Trophoblast cell (in vitro differentiated cells and primary cell): Measurements from ENCODE around the gene POU2F1.

Source experiments
- DNase-seq, 2 donors: peaks; one replicate each; pipeline ENCODE4 v3.0.0-alpha.2; 2016
- H2AFZ ChIP-seq: 2 replicates; pipeline ENCODE4 v1.6.1; 2013; ENCODE audit warnings: low read length, moderate library complexity, mild to moderate bottlenecking; ENCODE audit not compliant: insufficient read depth, poor library complexity
- H2AK5ac ChIP-seq: 2 replicates; pipeline ENCODE4 v1.6.1; 2013; ENCODE audit warnings: mild to moderate bottlenecking, low read length
- H2BK120ac ChIP-seq: 2 replicates; pipeline ENCODE4 v1.6.1; 2013; ENCODE audit warnings: low read length, mild to moderate bottlenecking, moderate library complexity; ENCODE audit not compliant: insufficient read depth, poor library complexity
- H2BK12ac ChIP-seq: 2 replicates; pipeline ENCODE4 v1.6.1; 2013; ENCODE audit warnings: mild to moderate bottlenecking, low read length, moderate library complexity
- H2BK5ac ChIP-seq: 2 replicates; pipeline ENCODE4 v1.6.1; 2013; ENCODE audit warnings: low read length, low read depth, moderate library complexity, mild to moderate bottlenecking; ENCODE audit not compliant: poor library complexity
- H3K14ac ChIP-seq: 2 replicates; pipeline ENCODE4 v1.6.1; 2013; ENCODE audit warnings: mild to moderate bottlenecking, low read length
- H3K18ac ChIP-seq: 2 replicates; pipeline ENCODE4 v1.6.1; 2013; ENCODE audit warnings: mild to moderate bottlenecking, low read length
- H3K23ac ChIP-seq: 2 replicates; pipeline ENCODE4 v1.6.1; 2013; ENCODE audit warnings: low read length
- H3K27ac ChIP-seq: 2 replicates; pipeline ENCODE4 v1.5.1; 2013; ENCODE audit warnings: low read depth, mild to moderate bottlenecking, inconsistent platforms, low read length, moderate library complexity
- H3K27me3 ChIP-seq: 2 replicates; pipeline ENCODE4 v1.6.1; 2013; ENCODE audit warnings: inconsistent platforms, mild to moderate bottlenecking, low read length, moderate library complexity; ENCODE audit not compliant: insufficient read depth
- H3K36me3 ChIP-seq, 2 experiments: 1 replicate in 1 of 2; 2 replicates in 1 of 2; pipeline ENCODE4 v1.6.1; 2013; ENCODE audit warnings: low read length in 2 of 2, mild to moderate bottlenecking in 2 of 2, moderate library complexity in 1 of 2; ENCODE audit not compliant: insufficient read depth in 2 of 2, control insufficient read depth in 1 of 2
- H3K4ac ChIP-seq: 2 replicates; pipeline ENCODE4 v1.6.1; 2013; ENCODE audit warnings: low read depth, mild to moderate bottlenecking, low read length, moderate library complexity
- H3K4me1 ChIP-seq, 2 experiments: 1 replicate in 1 of 2; 2 replicates in 1 of 2; pipeline ENCODE4 v1.6.1; 2013; ENCODE audit warnings: low read length in 2 of 2, mild to moderate bottlenecking in 2 of 2, moderate library complexity in 1 of 2; ENCODE audit not compliant: insufficient read depth in 2 of 2, control insufficient read depth in 1 of 2
- H3K4me2 ChIP-seq: 2 replicates; pipeline ENCODE4 v1.6.1; 2013; ENCODE audit warnings: inconsistent platforms, mild to moderate bottlenecking, low read length, moderate library complexity
- H3K4me3 ChIP-seq: 2 replicates; pipeline ENCODE4 v1.5.1; 2013; ENCODE audit warnings: mild to moderate bottlenecking, low read depth, low read length, inconsistent platforms
- H3K79me1 ChIP-seq: one replicate; pipeline ENCODE4 v1.6.1; 2013; ENCODE audit warnings: low read length
- H3K79me2 ChIP-seq: 2 replicates; pipeline ENCODE4 v1.6.1; 2013; ENCODE audit warnings: low read length, mild to moderate bottlenecking; ENCODE audit not compliant: control insufficient read depth, insufficient read depth, poor library complexity
- H3K9ac ChIP-seq: 2 replicates; pipeline ENCODE4 v1.6.1; 2013; ENCODE audit warnings: mild to moderate bottlenecking, low read length
- H3K9me3 ChIP-seq: 2 replicates; pipeline ENCODE4 v1.6.1; 2013; ENCODE audit warnings: low read depth, mild to moderate bottlenecking, control low read depth, inconsistent platforms, low read length; ENCODE audit not compliant: insufficient read depth
- H4K12ac ChIP-seq: 2 replicates; pipeline ENCODE4 v1.6.1; 2013; ENCODE audit warnings: low read depth, mild to moderate bottlenecking, low read length, moderate library complexity
- H4K8ac ChIP-seq: 2 replicates; pipeline ENCODE4 v1.6.1; 2013; ENCODE audit warnings: low read depth, mild to moderate bottlenecking, low read length, moderate library complexity
- H4K91ac ChIP-seq: one replicate; pipeline ENCODE4 v1.6.1; 2013; ENCODE audit warnings: low read depth, mild to moderate bottlenecking, low read length, moderate library complexity
- WGBS: extraction: QIAGEN DNeasy Blood & Tissue Kit; methylation state at CpG from one replicate; pipeline ENCODE4 v1.1.7; 2013; ENCODE audit warnings: missing lambda C conversion rate; ENCODE audit not compliant: insufficient read length, insufficient coverage; ENCODE audit errors: extremely low coverage; 5-methylcytosine and 5-hydroxymethylcytosine counted together

Gene POU2F1

GRCh38 chr1:167289966-167290365 is 69.3 kb downstream of the POU2F1 start:
- Histone ChIP-seq H3K4me3 (no peak overlapping the region), H3K9ac (no peak overlapping the region), H3K36me3 (no peaks in the 10 kb centered on the region), H3K4me2 (no peak overlapping the region), H4K8ac (no peak overlapping the region), H2AFZ (no peak overlapping the region), H3K79me2 (no peaks in the 10 kb centered on the region), H3K4me1 (no peaks in the 10 kb centered on the region), H3K23ac (no peak overlapping the region), H4K12ac (no peak overlapping the region), H2BK12ac (no peak overlapping the region), H3K9me3 (no peaks in the 10 kb centered on the region), H3K18ac (no peak overlapping the region), H2BK120ac (no peak overlapping the region), H3K4ac (peak overlapping the region; percentile 86), H3K27me3 (no peaks in the 10 kb centered on the region), H2BK5ac (no peak overlapping the region), H3K14ac (no peak overlapping the region), H2AK5ac (no peak overlapping the region), H4K91ac (no peak overlapping the region), H3K27ac (no peak overlapping the region), H3K79me1 (no peaks in the 10 kb centered on the region)
- DNase-seq, result no peak
- WGBS, result no CpG with 5 or more reads among the region's 5 CpGs

GRCh38 chr1:167291539-167292185 is 71.0 kb downstream of the POU2F1 start:
- Histone ChIP-seq H4K91ac (no peak overlapping the region), H2AFZ (no peak overlapping the region), H4K12ac (no peak overlapping the region), H3K18ac (no peak overlapping the region), H3K9me3 (no peaks in the 10 kb centered on the region), H3K4me2 (no peak overlapping the region), H3K79me1 (no peaks in the 10 kb centered on the region), H3K27ac (no peak overlapping the region), H3K14ac (no peak overlapping the region), H3K9ac (no peak overlapping the region), H3K23ac (no peak overlapping the region), H3K36me3 (no peaks in the 10 kb centered on the region), H2BK12ac (no peak overlapping the region), H2BK5ac (no peak overlapping the region), H3K4me1 (no peaks in the 10 kb centered on the region), H2BK120ac (no peak overlapping the region), H3K79me2 (no peaks in the 10 kb centered on the region), H3K4me3 (no peak overlapping the region), H2AK5ac (no peak overlapping the region), H3K4ac (no peak overlapping the region), H4K8ac (no peak overlapping the region), H3K27me3 (no peaks in the 10 kb centered on the region)
- no peak for DNase-seq
- WGBS, result no CpG with 5 or more reads among the region's 3 CpGs

- Histone ChIP-seq H3K36me3 (no peaks in the 10 kb centered on the region), H3K18ac (no peak overlapping the region), H3K4me2 (no peak overlapping the region), H4K91ac (no peak overlapping the region), H2AFZ (no peak overlapping the region), H4K12ac (no peak overlapping the region), H3K4me3 (no peak overlapping the region), H4K8ac (no peak overlapping the region), H3K27me3 (no peaks in the 10 kb centered on the region), H3K9me3 (no peaks in the 10 kb centered on the region), H2BK5ac (no peak overlapping the region), H3K4me1 (no peaks in the 10 kb centered on the region), H3K79me2 (no peaks in the 10 kb centered on the region), H3K79me1 (no peaks in the 10 kb centered on the region), H2BK120ac (no peak overlapping the region), H3K4ac (no peak overlapping the region), H3K23ac (no peak overlapping the region), H2AK5ac (no peak overlapping the region), H3K14ac (no peak overlapping the region), H2BK12ac (no peak overlapping the region), H3K27ac (no peak overlapping the region), H3K9ac (no peak overlapping the region)
- DNase-seq, result no peak
These were observed 71.5 kb downstream of the POU2F1 start for GRCh38 chr1:167292216-167292615.

DNA sequence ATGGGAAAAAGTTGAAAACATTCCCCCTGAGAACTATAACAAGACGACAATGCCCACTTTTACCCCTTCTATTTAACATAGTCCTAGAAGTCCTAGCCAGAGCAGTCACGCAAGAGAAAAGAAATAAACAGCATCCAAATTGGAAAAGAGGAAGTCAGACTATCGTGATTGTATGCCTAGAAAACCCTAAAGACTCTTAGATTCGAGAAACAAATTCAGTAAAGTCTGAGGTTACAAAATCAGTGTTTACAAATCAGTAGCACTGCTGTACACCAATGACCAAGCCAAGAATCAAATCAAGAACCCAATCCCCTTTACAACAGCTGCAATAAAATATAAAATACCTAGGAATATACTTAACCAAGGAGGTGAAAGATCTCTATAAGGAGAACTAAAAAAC is 72.4 kb downstream of the POU2F1 start:
- no peak overlapping the region for H3K27ac ChIP-seq
- H3K79me2 ChIP-seq, result no peaks in the 10 kb centered on the region
- no peak overlapping the region for H3K4me3 ChIP-seq
- no peak overlapping the region for H2AK5ac ChIP-seq
- no peak overlapping the region for H3K4ac ChIP-seq
- no peak overlapping the region for H4K12ac ChIP-seq
- H2AFZ ChIP-seq, result no peak overlapping the region
- H3K4me1 ChIP-seq, result no peaks in the 10 kb centered on the region
- no peaks in the 10 kb centered on the region for H3K27me3 ChIP-seq
- H4K91ac ChIP-seq, result no peak overlapping the region
- DNase-seq, result no peak
- no peak overlapping the region for H4K8ac ChIP-seq
- WGBS, result no CpG with 5 or more reads among the region's 4 CpGs
- no peak overlapping the region for H2BK12ac ChIP-seq
- H3K9me3 ChIP-seq, result no peaks in the 10 kb centered on the region
- H3K79me1 ChIP-seq, result no peaks in the 10 kb centered on the region
- H2BK5ac ChIP-seq, result no peak overlapping the region
- no peak overlapping the region for H3K4me2 ChIP-seq
- H3K9ac ChIP-seq, result no peak overlapping the region
- no peak overlapping the region for H3K14ac ChIP-seq
- no peak overlapping the region for H3K23ac ChIP-seq
- H3K36me3 ChIP-seq, result no peaks in the 10 kb centered on the region
- H2BK120ac ChIP-seq, result no peak overlapping the region
- H3K18ac ChIP-seq, result no peak overlapping the region
